H1 (cell line): ENCODE data around the gene ADCY2. TPM values are rescaled to one million over a fixed set of nuclear protein-coding genes. Genes with fewer than 3 reads are reported as not detected.

Experiments used
- CTCF ChIA-PET: fragments of 300-600 bp; sonication (Branson Sonifier 250); formaldehyde crosslinking; loops from one replicate; lab custom pipeline; 2021; ENCODE audit not compliant: partially characterized antibody; lab: Charles Lee
- POLR2A ChIA-PET: fragments of 300-600 bp; sonication (Branson Sonifier 250); formaldehyde crosslinking; loops from one replicate; lab custom pipeline; 2021; ENCODE audit warnings: inconsistent platforms; ENCODE audit not compliant: partially characterized antibody; lab: Charles Lee
- DNase-seq, 2 experiments: peaks; one replicate each; pipeline versions ENCODE4 v3.0.0 to v3.0.0-alpha.2; 2010 to 2022; ENCODE audit warnings: low spot score in 2 of 2, low read depth in 1 of 2, mixed read lengths in 1 of 2
- FAIRE-seq: peaks from 2 replicates; lab custom pipeline; 2011; peaks lifted over from hg19 to GRCh38; lab: Jason Lieb, UNC
- H2AFZ ChIP-seq: 2 replicates; pipeline ENCODE4 v1.8.1; 2012; ENCODE audit warnings: low read length, inconsistent platforms
- H2AK5ac ChIP-seq: 2 replicates; pipeline ENCODE4 v1.6.1; 2013; ENCODE audit warnings: low read depth, low read length
- H2BK120ac ChIP-seq: replicated peaks from 2 replicates; pipeline ENCODE3; 2013; ENCODE audit warnings: low read depth, low read length, inconsistent platforms
- H2BK12ac ChIP-seq: 2 replicates; pipeline ENCODE4 v1.6.1; 2013; ENCODE audit warnings: low read depth, low read length
- H2BK15ac ChIP-seq: 2 replicates; pipeline ENCODE4 v1.6.1; 2013; ENCODE audit warnings: low read length
- H2BK20ac ChIP-seq: 2 replicates; pipeline ENCODE4 v1.6.1; 2013; ENCODE audit warnings: low read length
- H2BK5ac ChIP-seq: 2 replicates; pipeline ENCODE4 v1.6.1; 2013; ENCODE audit warnings: low read depth, low read length
- H3K14ac ChIP-seq: 2 replicates; pipeline ENCODE4 v1.6.1; 2013; ENCODE audit warnings: inconsistent platforms; ENCODE audit not compliant: insufficient read length
- H3K18ac ChIP-seq: 2 replicates; pipeline ENCODE4 v1.6.1; 2013; ENCODE audit warnings: low read length; ENCODE audit errors: extremely low read depth
- H3K23ac ChIP-seq: 2 replicates; pipeline ENCODE4 v1.6.1; 2013; ENCODE audit warnings: inconsistent platforms; ENCODE audit not compliant: insufficient read length
- H3K23me2 ChIP-seq: 2 replicates; pipeline ENCODE4 v1.6.1; 2013; ENCODE audit warnings: low read depth, low read length
- H3K27ac ChIP-seq: 2 replicates; pipeline ENCODE4 v1.6.1; 2011; ENCODE audit warnings: low read depth, low read length, inconsistent platforms
- H3K27me3 ChIP-seq, 4 experiments: replicated peaks in 1 of 4; 1 replicate in 1 of 4; 2 replicates in 3 of 4; pipeline versions ENCODE4 v1.6.1 to v1.8.1; 2011 to 2013; ENCODE audit warnings: low read length in 3 of 4, mild to moderate bottlenecking in 3 of 4, inconsistent platforms in 2 of 4, mixed read lengths in 2 of 4, moderate library complexity in 1 of 4; ENCODE audit not compliant: control insufficient read depth in 3 of 4, insufficient read depth in 3 of 4; ENCODE audit errors: extremely low read depth in 1 of 4
- H3K36me3 ChIP-seq, 4 experiments: 2 replicates each; pipeline versions ENCODE4 v1.6.1 to v1.8.1; 2011 to 2013; ENCODE audit warnings: mild to moderate bottlenecking in 4 of 4, low read length in 3 of 4, moderate library complexity in 2 of 4, control low read depth in 1 of 4, inconsistent platforms in 1 of 4; ENCODE audit not compliant: insufficient read depth in 4 of 4, control insufficient read depth in 2 of 4
- H3K4ac ChIP-seq: replicated peaks from 2 replicates; pipeline ENCODE3; 2013; ENCODE audit warnings: low read length, low read depth, mixed read lengths, inconsistent platforms; ENCODE audit not compliant: insufficient read length
- H3K4me1 ChIP-seq, 4 experiments: replicated peaks in 1 of 4; 1 replicate in 1 of 4; 2 replicates in 3 of 4; pipeline versions ENCODE4 v1.6.1 to v1.8.1; 2011 to 2013; ENCODE audit warnings: low read length in 3 of 4, inconsistent platforms in 2 of 4, mixed read lengths in 1 of 4; ENCODE audit not compliant: insufficient read depth in 4 of 4, control insufficient read depth in 3 of 4
- H3K4me2 ChIP-seq, 2 experiments: 2 replicates each; pipeline versions ENCODE4 v1.6.1 to v1.8.1; 2011 to 2013; ENCODE audit warnings: low read depth in 2 of 2, low read length in 2 of 2, control low read depth in 1 of 2, inconsistent platforms in 1 of 2, mild to moderate bottlenecking in 1 of 2; ENCODE audit not compliant: insufficient read depth in 1 of 2
- H3K4me3 ChIP-seq, 4 experiments: fragments of 200-600, 300-600 bp in 1 of 4; sonication (generic), shearing (Covaris generic), sonication (Bioruptor Twin) in 1 of 4; 2 replicates each; pipeline versions ENCODE4 v1.5.1 to v1.8.1; 2011 to 2016; ENCODE audit warnings: low read length in 4 of 4, low read depth in 3 of 4, control low read depth in 2 of 4, inconsistent platforms in 2 of 4, mild to moderate bottlenecking in 2 of 4, mixed read lengths in 1 of 4, moderate library complexity in 1 of 4; ENCODE audit not compliant: insufficient read depth in 2 of 4; ENCODE audit errors: extremely low read depth in 1 of 4
- H3K56ac ChIP-seq: replicated peaks from 2 replicates; pipeline ENCODE3; 2013; ENCODE audit warnings: low read depth, mild to moderate bottlenecking, mixed read lengths, low read length, inconsistent platforms; ENCODE audit not compliant: insufficient read length
- H3K79me1 ChIP-seq: 2 replicates; pipeline ENCODE4 v1.6.1; 2013; ENCODE audit warnings: low read depth, low read length, control low read depth
- H3K79me2 ChIP-seq, 2 experiments: 2 replicates each; pipeline versions ENCODE4 v1.6.1 to v1.8.1; 2012 to 2013; ENCODE audit warnings: low read length in 2 of 2, mild to moderate bottlenecking in 2 of 2, inconsistent platforms in 1 of 2; ENCODE audit not compliant: insufficient read depth in 2 of 2, control insufficient read depth in 1 of 2
- H3K9ac ChIP-seq, 4 experiments: replicated peaks in 1 of 4; 1 replicate in 1 of 4; 2 replicates in 3 of 4; pipeline versions ENCODE4 v1.6.1 to v1.8.1; 2011 to 2013; ENCODE audit warnings: low read depth in 3 of 4, low read length in 3 of 4, control low read depth in 2 of 4, mild to moderate bottlenecking in 2 of 4, moderate library complexity in 2 of 4, inconsistent platforms in 1 of 4; ENCODE audit errors: extremely low read depth in 1 of 4
- H3K9me3 ChIP-seq, 2 experiments: 2 replicates each; pipeline versions ENCODE4 v1.6.1 to v1.8.1; 2012 to 2013; ENCODE audit warnings: mild to moderate bottlenecking in 2 of 2, moderate library complexity in 2 of 2, control low read depth in 1 of 2, inconsistent platforms in 1 of 2, low read depth in 1 of 2, low read length in 1 of 2, mixed read lengths in 1 of 2; ENCODE audit not compliant: insufficient read depth in 2 of 2
- H4K20me1 ChIP-seq, 2 experiments: replicated peaks in 1 of 2; 2 replicates each; pipeline versions ENCODE3 to v1.8.1; 2011 to 2013; ENCODE audit warnings: inconsistent platforms in 2 of 2, low read length in 2 of 2, mild to moderate bottlenecking in 1 of 2; ENCODE audit not compliant: insufficient read depth in 2 of 2, control insufficient read depth in 1 of 2
- H4K5ac ChIP-seq: 2 replicates; pipeline ENCODE4 v1.6.1; 2013; ENCODE audit warnings: low read length, low read depth, mixed read lengths, inconsistent platforms; ENCODE audit not compliant: insufficient read length
- H4K8ac ChIP-seq: 2 replicates; pipeline ENCODE4 v1.8.0; 2013; ENCODE audit warnings: mild to moderate bottlenecking, moderate library complexity, low read length, inconsistent platforms; ENCODE audit not compliant: insufficient read depth; ENCODE audit errors: extremely low read depth
- H4K91ac ChIP-seq: replicated peaks from 2 replicates; pipeline ENCODE3; 2013; ENCODE audit warnings: low read length, mixed read lengths, inconsistent platforms; ENCODE audit not compliant: insufficient read length
- BCL11A ChIP-seq, 2 experiments: IDR thresholded peaks; one replicate each; pipeline ENCODE4 v1.6.1; 2011; ENCODE audit warnings: low read depth in 2 of 2, low read length in 2 of 2, mild to moderate bottlenecking in 2 of 2
- CEBPB ChIP-seq: IDR thresholded peaks from 2 replicates; pipeline ENCODE4 v1.6.1; 2012; ENCODE audit warnings: low read depth, low read length
- CTCF ChIP-seq, 3 experiments: IDR thresholded peaks; 1 replicate in 2 of 3; 2 replicates in 1 of 3; pipeline versions ENCODE4 v1.5.1 to v1.6.1; 2011; ENCODE audit warnings: low read length in 3 of 3, mild to moderate bottlenecking in 3 of 3, inconsistent platforms in 2 of 3, low read depth in 1 of 3, moderate library complexity in 1 of 3; ENCODE audit not compliant: insufficient read depth in 1 of 3; ENCODE audit errors: control extremely low read depth in 1 of 3
- GTF2F1 ChIP-seq: IDR thresholded peaks from 2 replicates; pipeline ENCODE4 v1.6.1; 2012; ENCODE audit warnings: low read depth, low read length, improper control_type of control experiment, borderline replicate concordance
- JUND ChIP-seq: IDR thresholded peaks from 2 replicates; pipeline ENCODE4 v1.6.1; 2011; ENCODE audit warnings: mild to moderate bottlenecking, improper control_type of control experiment, low read length
- KDM4A ChIP-seq: IDR thresholded peaks from one replicate; pipeline ENCODE4 v1.7.1; 2012; ENCODE audit warnings: low read depth, mild to moderate bottlenecking, moderate library complexity, low read length, inconsistent platforms; ENCODE audit not compliant: severe bottlenecking
- RFX5 ChIP-seq: IDR thresholded peaks from 2 replicates; pipeline ENCODE4 v1.6.1; 2011; ENCODE audit warnings: low read depth, low read length, improper control_type of control experiment, borderline replicate concordance
- RNF2 ChIP-seq: fragments of 200-900, 300-1000 bp; sonication (generic); IDR thresholded peaks from 2 replicates; pipeline ENCODE4 v1.7.1; 2016; ENCODE audit warnings: borderline replicate concordance, low read depth, mild to moderate bottlenecking, antibody characterized with exemption, low read length; ENCODE audit not compliant: poor library complexity, severe bottlenecking; ENCODE audit errors: missing control alignments
- SIX5 ChIP-seq: IDR thresholded peaks from 2 replicates; pipeline ENCODE4 v1.6.1; 2011; ENCODE audit warnings: mild to moderate bottlenecking, low read depth, low read length
- SP2 ChIP-seq: IDR thresholded peaks from 2 replicates; pipeline ENCODE4 v1.6.1; 2012; ENCODE audit warnings: mild to moderate bottlenecking, low read length, inconsistent platforms
- polyA plus RNA-seq, 7 experiments: library from polyadenylated mRNA; depleted of rRNA in 3 of 7; stranded (reverse) in 5 of 7; unstranded in 2 of 7; fragments of >200 nt in 5 of 7; fragments of 200-250 nt in 2 of 7; gene quantifications; 1 replicate in 5 of 7; 2 replicates in 1 of 7; 4 replicates in 1 of 7; pipeline versions ENCODE4 v1.2.1 to v1.2.3, GENCODE V29; 2011 to 2013; ENCODE audit warnings: missing spikeins in 2 of 7, mixed read lengths in 2 of 7
- total RNA-seq: library from RNA; stranded (reverse); fragmentation: NEBNext Ultra II Directional; extraction: Animal tissue kit (Norgen Biotek cat#: 25700); gene quantifications from 2 replicates; pipeline ENCODE4 v1.2.1, GENCODE V29; 2021
- TF ChIP-seq, protein P1 (sequence below): IDR thresholded peaks from 2 replicates; pipeline ENCODE4 v1.6.1; 2011; ENCODE audit warnings: low read depth, mild to moderate bottlenecking, low read length; ENCODE audit not compliant: insufficient read depth

The ADCY2 gene
- total and polyA plus RNA-seq, 2 of the 8 experiments (the other 6 are each of a cell fraction or from before 2014, with no cell fraction given): 35.8 to 122 TPM

DNA sequence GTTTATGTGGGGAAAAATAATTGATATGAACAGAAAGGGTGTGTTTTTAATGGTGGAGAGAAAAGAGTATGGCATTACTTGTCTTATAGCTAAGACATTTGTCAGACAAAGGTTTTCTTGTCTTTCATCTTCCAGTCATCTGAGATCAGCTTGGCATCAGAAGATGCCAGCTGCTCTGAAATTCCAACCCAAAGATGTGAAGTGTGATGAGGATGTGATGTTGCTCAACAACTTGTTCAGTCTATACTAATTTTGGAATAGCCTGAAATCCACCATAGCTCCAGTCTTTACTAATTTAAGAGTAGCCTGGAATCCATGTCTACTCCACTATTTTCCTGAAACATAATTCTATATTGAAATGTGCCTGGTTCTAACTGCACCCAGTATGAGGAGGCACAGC is 272.7 kb downstream of the ADCY2 start:
- POLR2A ChIA-PET: interaction anchor here (0.8 kb wide), 1 partner anchor 12 kb away, joined by 3 read pairs; no protein-coding TSS in a partner anchor
- H3K27ac ChIP-seq: no peak overlapping the region
- no peak overlapping the region for H2BK15ac ChIP-seq
- H3K79me1 ChIP-seq: no peaks in the 10 kb centered on the region
- no peak overlapping the region for H4K8ac ChIP-seq
- no peak overlapping the region for H4K91ac ChIP-seq
- H3K79me2 ChIP-seq: peaks cover 0 to 4% of the 10 kb centered on the region in 2 experiments; a peak in 1 of 4 replicates
- H3K36me3 ChIP-seq: peaks cover 0 to 5% (median 0%) of the 10 kb centered on the region in 4 experiments; a peak in 1 of 8 replicates
- no peak for DNase-seq
- no peak overlapping the region for H3K23ac ChIP-seq
- H3K27me3 ChIP-seq: no peaks in the 10 kb centered on the region
- no peak overlapping the region for H3K56ac ChIP-seq
- H2AK5ac ChIP-seq: no peak overlapping the region
- no peaks in the 10 kb centered on the region for H3K23me2 ChIP-seq
- peaks cover 0 to 2% of the 10 kb centered on the region in 2 experiments; a peak in 1 of 4 replicates for H3K9me3 ChIP-seq
- H2BK12ac ChIP-seq: no peak overlapping the region
- no peak overlapping the region for H3K4ac ChIP-seq
- no peak overlapping the region for H2BK20ac ChIP-seq
- H3K18ac ChIP-seq: no peak overlapping the region
- H4K20me1 ChIP-seq: peaks cover 0 to 2% of the 10 kb centered on the region in 2 experiments
- no peak for FAIRE-seq
- no peak overlapping the region for H2AFZ ChIP-seq
- no peak overlapping the region for H3K4me2 ChIP-seq
- H3K14ac ChIP-seq: no peak overlapping the region
- H3K9ac ChIP-seq: no peak overlapping the region
- H4K5ac ChIP-seq: no peak overlapping the region
- CTCF ChIA-PET: interaction anchor here (3.2 to 12.2 kb wide), 2 partner anchors 18 to 75 kb away, joined by 8 to 84 read pairs; no protein-coding TSS in a partner anchor
- no peak overlapping the region for H2BK120ac ChIP-seq
- peaks cover 0 to 7% (median 2%) of the 10 kb centered on the region in 4 experiments; a peak in 5 of 7 replicates for H3K4me1 ChIP-seq
- H3K4me3 ChIP-seq: no peak overlapping the region
- H2BK5ac ChIP-seq: no peak overlapping the region
- TF ChIP-seq CEBPB (no peak), CTCF (IDR thresholded peaks at IDR 0.05; ENCODE audit: control extremely low read depth in 1 of 3, insufficient read depth in 1 of 3, low read depth in 1 of 3, low read length in 3 of 3) (no peak), RFX5 (no peak), KDM4A (no peak), SIX5 (no peak), RNF2 (no peak), GTF2F1 (no peak), JUND (no peak), BCL11A (IDR thresholded peaks at IDR 0.05; ENCODE audit: low read depth in 2 of 2, low read length in 2 of 2) (no peak), SP2 (no peak)
- TF ChIP-seq, protein P1, sequence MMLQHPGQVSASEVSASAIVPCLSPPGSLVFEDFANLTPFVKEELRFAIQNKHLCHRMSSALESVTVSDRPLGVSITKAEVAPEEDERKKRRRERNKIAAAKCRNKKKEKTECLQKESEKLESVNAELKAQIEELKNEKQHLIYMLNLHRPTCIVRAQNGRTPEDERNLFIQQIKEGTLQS: no peak
